ENCODE data around the gene CEP192. TPM values are rescaled to one million over a fixed set of nuclear protein-coding genes. Genes with fewer than 3 reads are reported as not detected.

CEP192 gene
- total and polyA plus RNA-seq, 2 of the 13 experiments (the other 11 are each of a cell fraction or from before 2014, with no cell fraction given), result 15.3 to 24.7 TPM

DNA sequence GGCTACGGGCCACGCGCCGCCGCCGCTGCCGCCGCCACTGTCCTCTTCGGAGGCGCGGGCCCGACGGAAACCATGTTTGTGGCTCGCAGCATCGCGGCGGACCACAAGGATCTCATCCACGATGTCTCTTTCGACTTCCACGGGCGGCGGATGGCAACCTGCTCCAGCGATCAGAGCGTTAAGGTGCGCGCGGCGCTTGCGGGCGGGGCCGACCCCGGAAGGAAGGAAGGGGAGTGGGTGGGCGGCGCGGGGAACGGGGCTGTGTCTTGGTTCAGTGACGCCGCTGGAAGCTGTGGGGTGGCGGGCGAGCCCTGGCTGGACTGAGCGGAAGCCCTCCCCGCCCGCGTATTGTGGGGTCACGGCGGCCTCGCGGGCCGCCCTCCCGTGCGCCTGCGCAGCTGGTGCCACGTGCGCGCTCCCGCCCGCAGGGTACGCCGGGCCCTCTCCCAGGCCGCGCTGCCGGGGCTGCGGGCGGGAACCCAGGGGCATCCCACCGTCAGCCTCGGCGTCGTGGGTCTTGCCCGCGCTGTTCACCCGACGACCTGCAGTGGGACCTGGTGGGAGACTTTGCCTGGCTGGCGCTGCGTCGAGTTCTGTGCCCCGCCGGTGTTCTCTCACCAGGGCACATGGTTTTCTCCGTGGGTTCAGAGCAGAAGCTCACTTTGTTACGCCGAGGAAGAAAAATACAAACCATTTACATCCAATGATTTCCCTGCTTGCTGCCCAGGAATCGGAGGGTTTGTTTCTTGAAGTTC is 42.9 kb upstream of the CEP192 start (continued):
- TF ChIP-seq, protein P1, sequence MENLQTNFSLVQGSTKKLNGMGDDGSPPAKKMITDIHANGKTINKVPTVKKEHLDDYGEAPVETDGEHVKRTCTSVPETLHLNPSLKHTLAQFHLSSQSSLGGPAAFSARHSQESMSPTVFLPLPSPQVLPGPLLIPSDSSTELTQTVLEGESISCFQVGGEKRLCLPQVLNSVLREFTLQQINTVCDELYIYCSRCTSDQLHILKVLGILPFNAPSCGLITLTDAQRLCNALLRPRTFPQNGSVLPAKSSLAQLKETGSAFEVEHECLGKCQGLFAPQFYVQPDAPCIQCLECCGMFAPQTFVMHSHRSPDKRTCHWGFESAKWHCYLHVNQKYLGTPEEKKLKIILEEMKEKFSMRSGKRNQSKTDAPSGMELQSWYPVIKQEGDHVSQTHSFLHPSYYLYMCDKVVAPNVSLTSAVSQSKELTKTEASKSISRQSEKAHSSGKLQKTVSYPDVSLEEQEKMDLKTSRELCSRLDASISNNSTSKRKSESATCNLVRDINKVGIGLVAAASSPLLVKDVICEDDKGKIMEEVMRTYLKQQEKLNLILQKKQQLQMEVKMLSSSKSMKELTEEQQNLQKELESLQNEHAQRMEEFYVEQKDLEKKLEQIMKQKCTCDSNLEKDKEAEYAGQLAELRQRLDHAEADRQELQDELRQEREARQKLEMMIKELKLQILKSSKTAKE (CRISPR knock-in tag; IDR thresholded peaks at IDR 0.05; ENCODE audit: borderline replicate concordance), result no peak
- TF ChIP-seq ATF7 (IDR thresholded peaks at IDR 0.05), result no peak
- no peak; the same call in 1 of the 2 replicates for TF ChIP-seq ATF7 (CRISPR knock-in tag; IDR thresholded peaks at IDR 0.05)
- no peak; the same call in 1 of the 2 replicates for TF ChIP-seq GATAD1 (CRISPR knock-in tag; IDR thresholded peaks at IDR 0.05)
- no peak for TF ChIP-seq TBP (CRISPR knock-in tag; IDR thresholded peaks at IDR 0.05)
- TF ChIP-seq KLF6 (CRISPR knock-in tag; IDR thresholded peaks at IDR 0.05), result peak; percentile 94
- peak; percentile 87 for TF ChIP-seq ZNF232 (CRISPR knock-in tag; IDR thresholded peaks at IDR 0.05; ENCODE audit: borderline replicate concordance)
- no peak for TF ChIP-seq CHD2 (IDR thresholded peaks at IDR 0.05; ENCODE audit: low read depth, low read length)
- TF ChIP-seq, protein P2, sequence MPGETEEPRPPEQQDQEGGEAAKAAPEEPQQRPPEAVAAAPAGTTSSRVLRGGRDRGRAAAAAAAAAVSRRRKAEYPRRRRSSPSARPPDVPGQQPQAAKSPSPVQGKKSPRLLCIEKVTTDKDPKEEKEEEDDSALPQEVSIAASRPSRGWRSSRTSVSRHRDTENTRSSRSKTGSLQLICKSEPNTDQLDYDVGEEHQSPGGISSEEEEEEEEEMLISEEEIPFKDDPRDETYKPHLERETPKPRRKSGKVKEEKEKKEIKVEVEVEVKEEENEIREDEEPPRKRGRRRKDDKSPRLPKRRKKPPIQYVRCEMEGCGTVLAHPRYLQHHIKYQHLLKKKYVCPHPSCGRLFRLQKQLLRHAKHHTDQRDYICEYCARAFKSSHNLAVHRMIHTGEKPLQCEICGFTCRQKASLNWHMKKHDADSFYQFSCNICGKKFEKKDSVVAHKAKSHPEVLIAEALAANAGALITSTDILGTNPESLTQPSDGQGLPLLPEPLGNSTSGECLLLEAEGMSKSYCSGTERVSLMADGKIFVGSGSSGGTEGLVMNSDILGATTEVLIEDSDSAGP (CRISPR knock-in tag; IDR thresholded peaks at IDR 0.05; ENCODE audit: borderline replicate concordance), result peak; percentile 52
- TF ChIP-seq ZNF460 (CRISPR knock-in tag; IDR thresholded peaks at IDR 0.05; ENCODE audit: borderline replicate concordance), result no peak
- TF ChIP-seq, protein P3, sequence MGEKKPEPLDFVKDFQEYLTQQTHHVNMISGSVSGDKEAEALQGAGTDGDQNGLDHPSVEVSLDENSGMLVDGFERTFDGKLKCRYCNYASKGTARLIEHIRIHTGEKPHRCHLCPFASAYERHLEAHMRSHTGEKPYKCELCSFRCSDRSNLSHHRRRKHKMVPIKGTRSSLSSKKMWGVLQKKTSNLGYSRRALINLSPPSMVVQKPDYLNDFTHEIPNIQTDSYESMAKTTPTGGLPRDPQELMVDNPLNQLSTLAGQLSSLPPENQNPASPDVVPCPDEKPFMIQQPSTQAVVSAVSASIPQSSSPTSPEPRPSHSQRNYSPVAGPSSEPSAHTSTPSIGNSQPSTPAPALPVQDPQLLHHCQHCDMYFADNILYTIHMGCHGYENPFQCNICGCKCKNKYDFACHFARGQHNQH (CRISPR knock-in tag; IDR thresholded peaks at IDR 0.05), result peak; percentile 31; the same call in 1 of the 2 replicates
- peak; percentile 61; the same call in 1 of the 2 replicates for TF ChIP-seq ZNF839 (CRISPR knock-in tag; IDR thresholded peaks at IDR 0.05; ENCODE audit: borderline replicate concordance)
- TF ChIP-seq, protein P4, sequence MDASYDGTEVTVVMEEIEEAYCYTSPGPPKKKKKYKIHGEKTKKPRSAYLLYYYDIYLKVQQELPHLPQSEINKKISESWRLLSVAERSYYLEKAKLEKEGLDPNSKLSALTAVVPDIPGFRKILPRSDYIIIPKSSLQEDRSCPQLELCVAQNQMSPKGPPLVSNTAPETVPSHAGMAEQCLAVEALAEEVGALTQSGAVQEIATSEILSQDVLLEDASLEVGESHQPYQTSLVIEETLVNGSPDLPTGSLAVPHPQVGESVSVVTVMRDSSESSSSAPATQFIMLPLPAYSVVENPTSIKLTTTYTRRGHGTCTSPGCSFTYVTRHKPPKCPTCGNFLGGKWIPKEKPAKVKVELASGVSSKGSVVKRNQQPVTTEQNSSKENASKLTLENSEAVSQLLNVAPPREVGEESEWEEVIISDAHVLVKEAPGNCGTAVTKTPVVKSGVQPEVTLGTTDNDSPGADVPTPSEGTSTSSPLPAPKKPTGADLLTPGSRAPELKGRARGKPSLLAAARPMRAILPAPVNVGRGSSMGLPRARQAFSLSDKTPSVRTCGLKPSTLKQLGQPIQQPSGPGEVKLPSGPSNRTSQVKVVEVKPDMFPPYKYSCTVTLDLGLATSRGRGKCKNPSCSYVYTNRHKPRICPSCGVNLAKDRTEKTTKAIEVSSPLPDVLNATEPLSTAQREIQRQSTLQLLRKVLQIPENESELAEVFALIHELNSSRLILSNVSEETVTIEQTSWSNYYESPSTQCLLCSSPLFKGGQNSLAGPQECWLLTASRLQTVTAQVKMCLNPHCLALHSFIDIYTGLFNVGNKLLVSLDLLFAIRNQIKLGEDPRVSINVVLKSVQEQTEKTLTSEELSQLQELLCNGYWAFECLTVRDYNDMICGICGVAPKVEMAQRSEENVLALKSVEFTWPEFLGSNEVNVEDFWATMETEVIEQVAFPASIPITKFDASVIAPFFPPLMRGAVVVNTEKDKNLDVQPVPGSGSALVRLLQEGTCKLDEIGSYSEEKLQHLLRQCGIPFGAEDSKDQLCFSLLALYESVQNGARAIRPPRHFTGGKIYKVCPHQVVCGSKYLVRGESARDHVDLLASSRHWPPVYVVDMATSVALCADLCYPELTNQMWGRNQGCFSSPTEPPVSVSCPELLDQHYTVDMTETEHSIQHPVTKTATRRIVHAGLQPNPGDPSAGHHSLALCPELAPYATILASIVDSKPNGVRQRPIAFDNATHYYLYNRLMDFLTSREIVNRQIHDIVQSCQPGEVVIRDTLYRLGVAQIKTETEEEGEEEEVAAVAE (CRISPR knock-in tag; IDR thresholded peaks at IDR 0.05; ENCODE audit: borderline replicate concordance), result 0 out of 2 replicates have a peak, but pooled peaks have one; percentile 9
- TF ChIP-seq ZNF557 (CRISPR knock-in tag; IDR thresholded peaks at IDR 0.05), result peak; percentile 72
- TF ChIP-seq, protein P5, sequence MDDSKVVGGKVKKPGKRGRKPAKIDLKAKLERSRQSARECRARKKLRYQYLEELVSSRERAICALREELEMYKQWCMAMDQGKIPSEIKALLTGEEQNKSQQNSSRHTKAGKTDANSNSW (CRISPR knock-in tag; IDR thresholded peaks at IDR 0.05; ENCODE audit: borderline replicate concordance), result peak; percentile 97; the same call in 1 of the 2 replicates
- TF ChIP-seq SNAPC2 (CRISPR knock-in tag; IDR thresholded peaks at IDR 0.05), result peak; percentile 94
- TF ChIP-seq FOXO1 (CRISPR knock-in tag; IDR thresholded peaks at IDR 0.05), result peak; percentile 48; the same call in 1 of the 2 replicates
- no peak for TF ChIP-seq ZNF382 (CRISPR knock-in tag; IDR thresholded peaks at IDR 0.05; ENCODE audit: borderline replicate concordance)
- peak; percentile 99 for TF ChIP-seq ZNF446 (CRISPR knock-in tag; IDR thresholded peaks at IDR 0.05)
- TF ChIP-seq CEBPB (IDR thresholded peaks at IDR 0.05; ENCODE audit: borderline replicate concordance, low read depth, low read length), result no peak

All from HepG2 (cell line).